Activated CD4-positive, alpha-beta memory T cell treated with anti-CD3 and anti-CD28 coated beads, Interleukin-2, amount 10 ng/mL, durations not matched to agents 7 days and 5 days (primary cell): ENCODE data around the gene ABCB9. TPM values are rescaled to one million over a fixed set of nuclear protein-coding genes. Genes with fewer than 3 reads are reported as not detected.
"Not testable (repeated sequence)": the region's sequence is repeated elsewhere in the genome, so short reads cannot be mapped to it uniquely, and the experiment has no call there.

Experiments used
- CTCF ChIA-PET: fragments of 350-600 bp; sonication (Branson Sonifier 250); formaldehyde crosslinking; loops from one replicate; lab custom pipeline; 2021; ENCODE audit warnings: antibody characterized with exemption, inconsistent platforms; lab: Charles Lee
- POLR2A ChIA-PET: fragments of 350-600 bp; sonication (Branson Sonifier 250); formaldehyde crosslinking; loops from one replicate; lab custom pipeline; 2021; ENCODE audit warnings: antibody characterized with exemption; lab: Charles Lee
- DNase-seq: peaks from one replicate; pipeline ENCODE4 v3.0.0-alpha.2; 2020
- H3K27ac Mint-ChIP-seq: one replicate; pipeline ENCODE4 v1.8.0; 2021; ENCODE audit warnings: mild to moderate bottlenecking, mixed read lengths
- H3K27me3 Mint-ChIP-seq: one replicate; pipeline ENCODE4 v1.8.0; 2021; ENCODE audit warnings: mixed read lengths
- H3K36me3 Mint-ChIP-seq: one replicate; pipeline ENCODE4 v1.8.0; 2021; ENCODE audit warnings: low read depth, mixed read lengths
- H3K4me1 Mint-ChIP-seq: one replicate; pipeline ENCODE4 v1.8.0; 2021; ENCODE audit warnings: mixed read lengths
- H3K4me3 Mint-ChIP-seq: one replicate; pipeline ENCODE4 v1.8.0; 2021; ENCODE audit warnings: mild to moderate bottlenecking, mixed read lengths
- H3K9me3 Mint-ChIP-seq: one replicate; pipeline ENCODE4 v1.8.0; 2021; ENCODE audit warnings: mixed read lengths
- total RNA-seq, 2 experiments: library from RNA; stranded (reverse); gene quantifications; one replicate each; pipeline ENCODE4 v1.2.3, GENCODE V29; 2021

Gene ABCB9
- total RNA-seq, result 1 to 10 TPM; 3.2 to 3.3 TPM

- no peaks in the 10 kb centered on the region for H3K36me3 Mint-ChIP-seq
- H3K9me3 Mint-ChIP-seq, result no peaks in the 10 kb centered on the region
- H3K27ac Mint-ChIP-seq, result no peak within 1 kb of the TSS
- H3K4me3 Mint-ChIP-seq, result peak within 1 kb of the TSS; percentile 61
- peak; percentile 93 for DNase-seq
- H3K4me1 Mint-ChIP-seq, result peaks cover 10% of the 10 kb centered on the region
- no peaks in the 10 kb centered on the region for H3K27me3 Mint-ChIP-seq
- ChIA-PET CTCF (interaction anchor here (0.8 to 1.7 kb wide), 5 partner anchors 11 to 272 kb away, joined by 3 to 7 read pairs (median 5); no protein-coding TSS in a partner anchor), POLR2A (interaction anchor here (1.0 to 2.8 kb wide), 5 partner anchors 9 to 267 kb away, joined by 3 to 32 read pairs (median 4); partner anchors contain the start of genes HIP1R, MPHOSPH9, MTRFR and OGFOD2)
These were observed at the start of gene ABCB9 for GRCh38 chr12:122965851-122966742. TSS of gene ABCB9 (minus strand) at chr12:122966463. CDS start at chr12:122960235, 6,228 bp downstream.

GRCh38 chr12:123014473-123014872, 48.2 kb upstream of the ABCB9 start:
- DNase-seq, H3K4me3 Mint-ChIP-seq, H3K36me3 Mint-ChIP-seq, H3K27me3 Mint-ChIP-seq, H3K27ac Mint-ChIP-seq, H3K9me3 Mint-ChIP-seq, CTCF ChIA-PET, H3K4me1 Mint-ChIP-seq, POLR2A ChIA-PET: not testable (repeated sequence)

- CTCF ChIA-PET, result interaction anchor here (0.6 kb wide), 1 partner anchor 516 kb away, joined by 3 read pairs; no protein-coding TSS in a partner anchor
- no peaks in the 10 kb centered on the region for H3K27me3 Mint-ChIP-seq
- H3K9me3 Mint-ChIP-seq, result no peaks in the 10 kb centered on the region
- no peak for DNase-seq
- no peaks in the 10 kb centered on the region for H3K4me1 Mint-ChIP-seq
- no peak overlapping the region for H3K4me3 Mint-ChIP-seq
- H3K36me3 Mint-ChIP-seq, result no peaks in the 10 kb centered on the region
- POLR2A ChIA-PET, result no interaction called here
- H3K27ac Mint-ChIP-seq, result no peak overlapping the region
These were observed 47.2 kb upstream of the ABCB9 start for GRCh38 chr12:123013185-123014095.

GRCh38 chr12:123011701-123012100, 45.4 kb upstream of the ABCB9 start:
- no peak for DNase-seq
- ChIA-PET POLR2A (no interaction called here), CTCF (no interaction called here)
- no peak overlapping the region for H3K4me3 Mint-ChIP-seq
- H3K27ac Mint-ChIP-seq, result no peak overlapping the region
- no peaks in the 10 kb centered on the region for H3K36me3 Mint-ChIP-seq
- no peaks in the 10 kb centered on the region for H3K4me1 Mint-ChIP-seq
- H3K27me3 Mint-ChIP-seq, result no peaks in the 10 kb centered on the region
- H3K9me3 Mint-ChIP-seq, result no peaks in the 10 kb centered on the region

- H3K27ac Mint-ChIP-seq, result no peak overlapping the region
- H3K4me3 Mint-ChIP-seq, result no peak overlapping the region
- no peaks in the 10 kb centered on the region for H3K4me1 Mint-ChIP-seq
- ChIA-PET CTCF (no interaction called here), POLR2A (no interaction called here)
- H3K36me3 Mint-ChIP-seq, result no peaks in the 10 kb centered on the region
- H3K9me3 Mint-ChIP-seq, result no peaks in the 10 kb centered on the region
- DNase-seq, result no peak
- H3K27me3 Mint-ChIP-seq, result no peaks in the 10 kb centered on the region
These were observed 44.4 kb upstream of the ABCB9 start for GRCh38 chr12:123010681-123011080.

- Mint-ChIP-seq H3K27me3 (no peaks in the 10 kb centered on the region), H3K27ac (no peak overlapping the region), H3K4me1 (no peaks in the 10 kb centered on the region), H3K4me3 (no peak overlapping the region), H3K36me3 (no peaks in the 10 kb centered on the region), H3K9me3 (no peaks in the 10 kb centered on the region)
- ChIA-PET POLR2A (no interaction called here), CTCF (no interaction called here)
- no peak for DNase-seq
These were observed 43.8 kb upstream of the ABCB9 start for GRCh38 chr12:123010110-123010509.

DNA sequence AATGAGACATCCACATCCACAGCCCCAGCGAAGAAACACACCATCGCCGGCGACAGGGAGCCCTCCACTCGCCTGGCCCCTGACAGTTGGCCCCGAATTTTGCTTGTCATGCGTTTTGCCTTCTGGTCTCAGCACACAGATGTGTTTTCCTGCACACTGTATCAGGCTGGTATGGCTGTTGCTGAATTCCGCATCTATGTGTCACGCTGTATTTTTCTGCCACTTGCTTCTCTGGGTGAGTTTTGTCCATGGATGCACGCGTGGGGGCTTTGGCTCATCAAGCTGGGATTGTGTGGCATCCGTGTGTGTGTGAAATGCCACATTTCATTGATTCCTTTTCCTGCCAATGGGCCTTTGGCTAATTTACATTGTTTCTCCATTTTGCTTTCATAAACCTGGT, 40.7 kb upstream of the ABCB9 start:
- Mint-ChIP-seq H3K27ac (no peak overlapping the region), H3K27me3 (no peaks in the 10 kb centered on the region), H3K36me3 (no peaks in the 10 kb centered on the region), H3K4me1 (no peaks in the 10 kb centered on the region), H3K9me3 (no peaks in the 10 kb centered on the region), H3K4me3 (no peak overlapping the region)
- CTCF ChIA-PET, result interaction anchor here (0.9 kb wide), 1 partner anchor 11 kb away, joined by 3 read pairs; no protein-coding TSS in a partner anchor
- no peak for DNase-seq
- POLR2A ChIA-PET, result no interaction called here

DNA sequence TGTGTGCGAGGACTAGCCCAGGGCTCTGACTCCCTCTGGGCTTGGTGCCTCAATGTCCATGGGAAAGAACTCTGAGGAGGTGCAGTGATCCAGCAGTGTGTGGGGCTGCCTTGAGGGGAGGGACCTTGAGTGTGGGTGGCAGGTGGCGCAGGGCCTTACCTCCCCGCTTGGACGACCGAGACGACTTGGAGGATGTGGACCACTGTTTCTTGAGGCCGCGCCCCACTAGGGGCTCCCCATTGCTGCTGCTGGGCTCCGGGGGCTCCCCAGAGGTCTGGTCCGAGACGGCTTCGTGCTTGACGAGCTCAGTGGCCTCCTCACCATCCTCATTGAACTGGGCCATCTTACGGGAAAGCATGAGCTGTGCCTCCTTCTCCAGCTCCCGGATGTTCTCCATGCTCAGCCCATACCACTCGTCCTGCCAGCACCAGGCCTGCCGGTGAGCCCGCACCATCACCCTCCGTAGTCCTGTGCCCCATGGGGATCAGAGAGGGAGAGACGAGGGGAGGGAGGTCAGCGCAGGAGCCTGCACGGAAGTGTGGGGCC, 38.9 kb upstream of the ABCB9 start:
- no peaks in the 10 kb centered on the region for H3K36me3 Mint-ChIP-seq
- H3K4me3 Mint-ChIP-seq, result no peak overlapping the region
- ChIA-PET CTCF (no interaction called here), POLR2A (no interaction called here)
- H3K27me3 Mint-ChIP-seq, result no peaks in the 10 kb centered on the region
- no peaks in the 10 kb centered on the region for H3K9me3 Mint-ChIP-seq
- DNase-seq, result no peak
- H3K27ac Mint-ChIP-seq, result no peak overlapping the region
- H3K4me1 Mint-ChIP-seq, result no peaks in the 10 kb centered on the region

GRCh38 chr12:123004287-123004686, 38.0 kb upstream of the ABCB9 start:
- DNase-seq, result no peak
- no peaks in the 10 kb centered on the region for H3K9me3 Mint-ChIP-seq
- no peak overlapping the region for H3K4me3 Mint-ChIP-seq
- H3K4me1 Mint-ChIP-seq, result no peaks in the 10 kb centered on the region
- H3K27me3 Mint-ChIP-seq, result no peaks in the 10 kb centered on the region
- H3K27ac Mint-ChIP-seq, result no peak overlapping the region
- H3K36me3 Mint-ChIP-seq, result no peaks in the 10 kb centered on the region
- CTCF ChIA-PET, result no interaction called here
- POLR2A ChIA-PET, result no interaction called here

GRCh38 chr12:123003257-123003656, 37.0 kb upstream of the ABCB9 start:
- Mint-ChIP-seq H3K36me3 (no peaks in the 10 kb centered on the region), H3K27me3 (no peaks in the 10 kb centered on the region), H3K4me1 (no peaks in the 10 kb centered on the region), H3K4me3 (no peak overlapping the region), H3K9me3 (no peaks in the 10 kb centered on the region), H3K27ac (no peak overlapping the region)
- ChIA-PET POLR2A (no interaction called here), CTCF (no interaction called here)
- DNase-seq, result no peak

GRCh38 chr12:123001464-123001863, 35.2 kb upstream of the ABCB9 start:
- H3K36me3 Mint-ChIP-seq, result no peaks in the 10 kb centered on the region
- no peaks in the 10 kb centered on the region for H3K4me1 Mint-ChIP-seq
- H3K27ac Mint-ChIP-seq, result no peak overlapping the region
- CTCF ChIA-PET, result no interaction called here
- POLR2A ChIA-PET, result no interaction called here
- H3K9me3 Mint-ChIP-seq, result no peaks in the 10 kb centered on the region
- no peak for DNase-seq
- no peak overlapping the region for H3K4me3 Mint-ChIP-seq
- no peaks in the 10 kb centered on the region for H3K27me3 Mint-ChIP-seq

DNA sequence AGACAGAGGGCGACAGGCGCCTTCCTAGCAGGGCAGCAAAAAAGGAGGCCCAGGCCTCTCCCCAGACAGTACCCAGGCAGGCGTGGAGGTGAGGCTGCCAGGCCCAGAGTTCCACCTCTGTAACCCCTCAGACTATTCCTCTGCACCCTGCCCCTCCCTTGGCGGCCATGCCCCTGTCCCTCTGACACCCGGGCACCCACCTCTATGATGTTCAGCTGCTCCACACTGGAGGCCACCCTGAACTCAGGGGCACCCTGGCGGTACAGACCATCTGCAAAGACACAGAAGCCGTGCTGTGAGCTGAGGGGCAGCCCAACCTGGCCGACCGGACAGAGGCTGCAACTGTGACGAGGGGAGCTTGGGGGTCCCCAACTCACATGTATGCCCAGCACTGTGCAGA, 34.3 kb upstream of the ABCB9 start:
- Mint-ChIP-seq H3K36me3 (no peaks in the 10 kb centered on the region), H3K4me1 (no peaks in the 10 kb centered on the region), H3K27me3 (no peaks in the 10 kb centered on the region), H3K4me3 (no peak overlapping the region), H3K9me3 (no peaks in the 10 kb centered on the region), H3K27ac (no peak overlapping the region)
- ChIA-PET POLR2A (no interaction called here), CTCF (no interaction called here)
- no peak for DNase-seq

DNA sequence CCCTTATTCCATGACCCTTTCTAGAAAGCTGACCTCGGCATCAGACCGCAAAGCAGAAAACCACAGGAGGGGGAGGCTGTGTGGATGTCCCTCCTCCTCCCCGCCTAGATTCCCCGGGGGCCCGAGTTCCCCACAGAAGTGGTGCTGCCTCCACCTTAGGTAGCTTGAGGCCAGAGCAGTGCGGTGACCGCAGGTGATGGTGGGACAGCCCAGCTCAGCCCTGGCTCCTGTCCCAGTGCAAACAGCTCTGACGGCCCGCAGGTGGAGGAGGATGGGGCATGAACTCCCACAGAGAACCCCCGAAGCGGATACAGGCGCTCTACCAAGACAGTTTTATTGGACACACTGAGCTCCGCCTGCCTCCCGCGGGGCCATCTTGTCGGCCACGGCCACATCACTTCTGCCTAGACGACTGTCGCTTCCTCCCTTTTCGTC, 33.7 kb upstream of the ABCB9 start:
- no peak overlapping the region for H3K4me3 Mint-ChIP-seq
- H3K27me3 Mint-ChIP-seq, result no peaks in the 10 kb centered on the region
- ChIA-PET CTCF (interaction anchor here (0.5 kb wide), 1 partner anchor 278 kb away, joined by 4 read pairs; no protein-coding TSS in a partner anchor), POLR2A (no interaction called here)
- DNase-seq, result no peak
- H3K36me3 Mint-ChIP-seq, result no peaks in the 10 kb centered on the region
- no peaks in the 10 kb centered on the region for H3K4me1 Mint-ChIP-seq
- no peaks in the 10 kb centered on the region for H3K9me3 Mint-ChIP-seq
- no peak overlapping the region for H3K27ac Mint-ChIP-seq
